RWPE2 (cell line): ENCODE results near the gene MBNL1.
A peak's percentile ranks its signal among the peaks of the same experiment; 100 is the strongest.

Experiments used
- ATAC-seq: fragments of 200-7000 bp; cut with Tn5 transposase; 3 replicates; pipeline ENCODE4 v1.9.1; 2021; ENCODE audit warnings: low read depth
- DNase-seq: peaks from one replicate; pipeline ENCODE4 v3.0.0-alpha.2; 2020; ENCODE audit warnings: low spot score
- H3K27ac ChIP-seq: fragments of 450-650 bp; 2 replicates; pipeline ENCODE4 v1.5.1; 2017; ENCODE audit warnings: mild to moderate bottlenecking; ENCODE audit not compliant: poor library complexity, severe bottlenecking
- H3K27me3 ChIP-seq: fragments of 250-450 bp; sonication (Bioruptor Pico); 2 replicates; pipeline ENCODE4 v1.5.1; 2021; ENCODE audit warnings: mild to moderate bottlenecking, moderate library complexity; ENCODE audit not compliant: insufficient read depth, poor library complexity, severe bottlenecking
- H3K36me3 ChIP-seq: fragments of 250-450 bp; sonication (Bioruptor Pico); 2 replicates; pipeline ENCODE4 v1.5.1; 2020; ENCODE audit warnings: low read depth, mild to moderate bottlenecking, moderate library complexity
- H3K4me1 ChIP-seq: fragments of 250-450 bp; sonication (Bioruptor Pico); 2 replicates; pipeline ENCODE4 v1.5.1; 2021; ENCODE audit warnings: mild to moderate bottlenecking, moderate library complexity; ENCODE audit not compliant: insufficient read depth, poor library complexity, severe bottlenecking
- H3K4me3 ChIP-seq: fragments of 250-450 bp; sonication (Bioruptor Pico); 2 replicates; pipeline ENCODE4 v1.5.1; 2021; ENCODE audit warnings: mild to moderate bottlenecking, moderate library complexity; ENCODE audit not compliant: severe bottlenecking
- H3K9me3 ChIP-seq: fragments of 250-450 bp; sonication (Bioruptor Pico); 2 replicates; pipeline ENCODE4 v1.5.1; 2021; ENCODE audit warnings: mild to moderate bottlenecking, moderate library complexity; ENCODE audit not compliant: severe bottlenecking
- CTCF ChIP-seq: fragments of 450-650 bp; IDR thresholded peaks from one replicate; pipeline ENCODE4 v1.5.1; 2017; ENCODE audit warnings: mild to moderate bottlenecking, moderate library complexity; ENCODE audit not compliant: poor library complexity, severe bottlenecking

Gene MBNL1

GRCh38 chr3:152400887-152401286 is 132.2 kb downstream of the MBNL1 start:
- H3K36me3 ChIP-seq, result peaks cover 10% of the 10 kb centered on the region
- TF ChIP-seq CTCF, result no peak
- peak overlapping the region; percentile 22 for H3K27ac ChIP-seq
- ATAC-seq (peak; percentile 53; the same call in 1 of the 3 replicates), DNase-seq (no peak)
- H3K9me3 ChIP-seq, result peaks cover 4% of the 10 kb centered on the region
- H3K4me3 ChIP-seq, result no peak overlapping the region
- peaks cover 46% of the 10 kb centered on the region for H3K4me1 ChIP-seq
- H3K27me3 ChIP-seq, result no peaks in the 10 kb centered on the region

GRCh38 chr3:152402695-152403451 is 134.1 kb downstream of the MBNL1 start:
- no peaks in the 10 kb centered on the region for H3K27me3 ChIP-seq
- H3K9me3 ChIP-seq, result peaks cover 4% of the 10 kb centered on the region
- no peaks in the 10 kb centered on the region for H3K36me3 ChIP-seq
- ATAC-seq (no peak), DNase-seq (no peak)
- no peak overlapping the region for H3K27ac ChIP-seq
- no peak overlapping the region for H3K4me3 ChIP-seq
- TF ChIP-seq CTCF, result no peak
- H3K4me1 ChIP-seq, result peaks cover 49% of the 10 kb centered on the region

- DNase-seq (no peak), ATAC-seq (no peak)
- Histone ChIP-seq H3K9me3 (no peaks in the 10 kb centered on the region), H3K27me3 (no peaks in the 10 kb centered on the region), H3K27ac (no peak overlapping the region), H3K36me3 (no peaks in the 10 kb centered on the region), H3K4me3 (no peak overlapping the region), H3K4me1 (peaks cover 43% of the 10 kb centered on the region)
- no peak for TF ChIP-seq CTCF
Measured at GRCh38 chr3:152403632-152404066, 134.9 kb downstream of the MBNL1 start.

GRCh38 chr3:152404976-152405375 is 136.2 kb downstream of the MBNL1 start:
- Histone ChIP-seq H3K4me1 (peaks cover 31% of the 10 kb centered on the region), H3K9me3 (no peaks in the 10 kb centered on the region), H3K27ac (peak overlapping the region; percentile 33), H3K36me3 (no peaks in the 10 kb centered on the region), H3K27me3 (no peaks in the 10 kb centered on the region), H3K4me3 (no peak overlapping the region)
- DNase-seq, result no peak
- ATAC-seq, result no peak
- no peak for TF ChIP-seq CTCF
